GM12878 (cell line): ENCODE measurements around the gene PACSIN3. TPM values are rescaled to one million over a fixed set of nuclear protein-coding genes. Genes with fewer than 3 reads are reported as not detected.
"Not testable (repeated sequence)": the region's sequence is repeated elsewhere in the genome, so short reads cannot be mapped to it uniquely, and the experiment has no call there.

Experiments used
- ATAC-seq: fragments of 200-7000 bp; cut with Tn5 transposase; 3 replicates; pipeline ENCODE4 v1.9.1; 2020; ENCODE audit warnings: mild to moderate bottlenecking, moderate library complexity
- BruUV-seq: library from RNA; stranded (reverse); fragments of 400-500 nt; replicated peaks from 2 replicates; lab custom pipeline; 2021; lab: Mats Ljungman, UMichigan
- CTCF ChIA-PET: fragments of 300-600 bp; sonication (Branson Sonifier 250); formaldehyde crosslinking; extraction: SDS; loops from one replicate; lab custom pipeline; 2021; ENCODE audit warnings: inconsistent platforms; lab: Yijun Ruan, JAX
- POLR2A ChIA-PET: fragments of 350-600 bp; formaldehyde crosslinking; extraction: SDS; loops from one replicate; lab custom pipeline; 2021; ENCODE audit warnings: inconsistent platforms; lab: Charles Lee
- RAD21 ChIA-PET: fragments of 300-600 bp; sonication (Branson Sonifier 250); formaldehyde crosslinking; loops from one replicate; lab custom pipeline; 2023; ENCODE audit warnings: antibody characterized with exemption; ENCODE audit not compliant: unreplicated experiment; lab: Charles Lee
- SMC1A ChIA-PET: fragments of 300-600 bp; sonication (Branson Sonifier 250); formaldehyde crosslinking; loops from one replicate; lab custom pipeline; 2023; ENCODE audit not compliant: unreplicated experiment, uncharacterized antibody; lab: Charles Lee
- DNase-seq: peaks from one replicate; pipeline ENCODE4 v3.0.0-alpha.2; 2011; ENCODE audit warnings: low read depth, low spot score
- FAIRE-seq: peaks from 3 replicates; lab custom pipeline; 2011; peaks lifted over from hg19 to GRCh38; lab: Jason Lieb, UNC
- H2AFZ ChIP-seq: 2 replicates; pipeline ENCODE4 v1.6.0; 2011; ENCODE audit warnings: low read depth, low read length, control low read depth; ENCODE audit not compliant: control insufficient read depth
- H3K27ac ChIP-seq: 2 replicates; pipeline ENCODE4 v1.5.1; 2011; ENCODE audit warnings: control low read depth; ENCODE audit not compliant: control insufficient read depth, insufficient read depth
- H3K27me3 ChIP-seq, 2 experiments: replicated peaks in 1 of 2; 2 replicates each; pipeline versions ENCODE4 v1.6.0 to v1.6.1; 2011; ENCODE audit warnings: low read length in 1 of 2; ENCODE audit not compliant: control insufficient read depth in 2 of 2, insufficient read depth in 2 of 2
- H3K36me3 ChIP-seq, 2 experiments: 2 replicates each; pipeline ENCODE4 v1.5.1; 2011; ENCODE audit warnings: low read length in 1 of 2; ENCODE audit not compliant: control insufficient read depth in 2 of 2, insufficient read depth in 2 of 2
- H3K4me1 ChIP-seq: 2 replicates; pipeline ENCODE4 v1.6.1; 2011; ENCODE audit warnings: mild to moderate bottlenecking, low read length, moderate library complexity, mixed read lengths; ENCODE audit not compliant: control insufficient read depth, insufficient read depth
- H3K4me2 ChIP-seq: 2 replicates; pipeline ENCODE4 v1.6.0; 2011; ENCODE audit warnings: control low read depth; ENCODE audit not compliant: control insufficient read depth, insufficient read depth
- H3K4me3 ChIP-seq: fragments of 200-600 bp; sonication (generic); 2 replicates; pipeline ENCODE4 v1.5.1; 2016
- H3K79me2 ChIP-seq: 2 replicates; pipeline ENCODE4 v1.6.0; 2011; ENCODE audit warnings: low read length; ENCODE audit not compliant: control insufficient read depth, insufficient read depth
- H3K9ac ChIP-seq: 2 replicates; pipeline ENCODE4 v1.8.0; 2011; ENCODE audit warnings: low read length, control low read depth, mixed read lengths; ENCODE audit not compliant: control insufficient read depth, insufficient read depth
- H3K9me3 ChIP-seq: replicated peaks from 3 replicates; pipeline ENCODE4 v1.5.1; 2011; ENCODE audit warnings: mild to moderate bottlenecking, low read length; ENCODE audit not compliant: control insufficient read depth, insufficient read depth
- H4K20me1 ChIP-seq: 2 replicates; pipeline ENCODE4 v1.6.0; 2011; ENCODE audit not compliant: control insufficient read depth, insufficient read depth
- E2F8 ChIP-seq: fragments of 450-650 bp; IDR thresholded peaks from 2 replicates; pipeline ENCODE4 v1.6.1; 2018; ENCODE audit warnings: mild to moderate bottlenecking, low read depth, moderate library complexity; ENCODE audit not compliant: partially characterized antibody
- SIX5 ChIP-seq: IDR thresholded peaks from 2 replicates; pipeline ENCODE4 v1.6.1; 2011; ENCODE audit warnings: mild to moderate bottlenecking, low read depth, low read length, moderate library complexity; ENCODE audit not compliant: severe bottlenecking
- SPI1 ChIP-seq: IDR thresholded peaks from 2 replicates; pipeline ENCODE4 v1.6.1; 2011; ENCODE audit warnings: low read depth, mild to moderate bottlenecking, low read length, moderate library complexity, borderline replicate concordance; ENCODE audit not compliant: insufficient read depth
- WGBS: methylation state at CpG from one replicate; pipeline ENCODE4 v1.1.6; 2016; ENCODE audit warnings: low lambda C conversion rate; ENCODE audit not compliant: insufficient replicate concordance, insufficient coverage; ENCODE audit errors: missing lambda C conversion rate; 5-methylcytosine and 5-hydroxymethylcytosine counted together
- in situ Hi-C: fragments of 300-500 bp; cut with MboI; formaldehyde crosslinking; loops from 9 replicates; pipeline ENCODE4 v1.14.3; 2018; ENCODE audit warnings: mixed read lengths
- intact Hi-C: fragments of 100-400 bp; cut with micrococcal nuclease; formaldehyde crosslinking; loops from one replicate; pipeline ENCODE4 v1.14.2; 2022; ENCODE audit not compliant: unreplicated experiment
- polyA plus RNA-seq, 11 experiments: library from polyadenylated mRNA; depleted of rRNA in 4 of 11; unstranded in 6 of 11; stranded (reverse) in 5 of 11; fragments of >200 nt; fragmentation: Nextera tagmentation in 4 of 11; fragmentation: Illumina TruSeq in 1 of 11; extraction: Ambion mirVana in 4 of 11; extraction: Trizol in 1 of 11; gene quantifications; 1 replicate in 1 of 11; 2 replicates in 10 of 11; pipeline versions ENCODE4 v1.2.1 to v1.2.3, GENCODE V29; 2011 to 2016; ENCODE audit warnings: inconsistent platforms in 2 of 11, missing spikeins in 2 of 11, low read depth in 1 of 11
- total RNA-seq, 4 experiments: library from RNA; depleted of rRNA in 3 of 4; stranded (reverse); fragments of >200 nt in 3 of 4; fragmentation: Illumina TruSeq in 1 of 4; extraction: Trizol in 1 of 4; gene quantifications; 2 replicates each; pipeline versions ENCODE4 v1.2.1 to v1.2.3, GENCODE V29; 2013 to 2021

The PACSIN3 gene
- total and polyA plus RNA-seq, 10 of the 15 experiments (the other 5 are each of a cell fraction or from before 2014, with no cell fraction given), result 0.05 to 0.82 (median 0.22) TPM; not detected in 1

GRCh38 chr11:47207459-47207858 lies 21.2 kb upstream of the PACSIN3 start:
- TF ChIP-seq E2F8, result no peak
- TF ChIP-seq SIX5, result no peak
- no peak for TF ChIP-seq SPI1
- in situ Hi-C loops, result no loop called here
- ATAC-seq, result no peak
- ChIA-PET POLR2A (no interaction called here), RAD21 (interaction anchor here (1.0 kb wide), 1 partner anchor 819 kb away, joined by 3 read pairs; no protein-coding TSS in a partner anchor), CTCF (no interaction called here), SMC1A (no interaction called here)
- Histone ChIP-seq H3K27me3 (no peaks in the 10 kb centered on the region; a peak in 1 of 4 replicates), H3K9me3 (0 out of 3 replicates have a peak, but pooled peaks cover 2% of the 10 kb centered on the region), H3K27ac (no peak overlapping the region), H3K4me2 (no peak overlapping the region), H3K4me1 (no peaks in the 10 kb centered on the region), H3K9ac (no peak overlapping the region), H2AFZ (no peak overlapping the region), H4K20me1 (no peaks in the 10 kb centered on the region), H3K79me2 (no peaks in the 10 kb centered on the region), H3K4me3 (no peak overlapping the region), H3K36me3 (no peaks in the 10 kb centered on the region)
- DNase-seq, result no peak
- no TSS peak for BruUV-seq
- no peak for FAIRE-seq
- 45% methylated on average over 6 of the region's 6 CpGs for WGBS
- intact Hi-C loops, result no loop called here

DNA sequence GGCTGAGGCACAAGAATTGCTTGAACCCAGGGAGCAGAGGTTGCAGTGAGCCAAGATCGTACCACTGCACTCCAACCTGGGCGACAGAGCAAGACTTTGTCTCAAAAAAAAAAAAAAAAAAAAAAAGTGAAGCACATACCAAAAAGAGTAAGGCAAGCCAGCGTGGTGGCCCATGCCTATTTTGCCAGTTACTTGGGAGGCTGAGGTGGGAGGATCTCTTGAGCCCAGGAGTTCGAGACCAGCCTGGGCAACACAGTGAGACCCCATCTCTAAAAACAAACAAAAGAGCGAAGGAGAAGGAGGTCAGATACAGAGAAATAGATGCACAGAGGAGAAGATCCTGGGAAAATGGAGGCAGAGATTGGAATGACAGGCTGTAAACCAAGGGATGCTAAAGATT lies 20.3 kb upstream of the PACSIN3 start:
- ATAC-seq, H3K9me3 ChIP-seq, FAIRE-seq, H3K9ac ChIP-seq, H3K36me3 ChIP-seq, CTCF ChIA-PET, in situ Hi-C loops, DNase-seq, POLR2A ChIA-PET, H2AFZ ChIP-seq, intact Hi-C loops, H3K4me1 ChIP-seq, H4K20me1 ChIP-seq, BruUV-seq, H3K27ac ChIP-seq, H3K4me3 ChIP-seq, H3K27me3 ChIP-seq, H3K79me2 ChIP-seq, H3K4me2 ChIP-seq: not testable (repeated sequence)
- WGBS, result 47% methylated on average over 3 of the region's 5 CpGs
- ChIA-PET RAD21 (interaction anchor here (1.0 kb wide), 1 partner anchor 9 kb away, joined by 3 read pairs; the partner anchor contains the start of gene DDB2), SMC1A (interaction anchor here (1.0 to 1.7 kb wide), 3 partner anchors 8 to 27 kb away, joined by 3 to 5 read pairs (median 3); partner anchors contain the start of gene DDB2)
